Endometrium (tissue), 2 donors: ENCODE data around the gene ZNF76.
"Not testable (repeated sequence)": the region's sequence is repeated elsewhere in the genome, so short reads cannot be mapped to it uniquely, and the experiment has no call there.

Source experiments
- FAIRE-seq: peaks from 2 replicates; lab custom pipeline; 2012; peaks lifted over from hg19 to GRCh38; lab: Jason Lieb, UNC
- donor health status: control.
- donor health status: control.

ZNF76 gene

DNA sequence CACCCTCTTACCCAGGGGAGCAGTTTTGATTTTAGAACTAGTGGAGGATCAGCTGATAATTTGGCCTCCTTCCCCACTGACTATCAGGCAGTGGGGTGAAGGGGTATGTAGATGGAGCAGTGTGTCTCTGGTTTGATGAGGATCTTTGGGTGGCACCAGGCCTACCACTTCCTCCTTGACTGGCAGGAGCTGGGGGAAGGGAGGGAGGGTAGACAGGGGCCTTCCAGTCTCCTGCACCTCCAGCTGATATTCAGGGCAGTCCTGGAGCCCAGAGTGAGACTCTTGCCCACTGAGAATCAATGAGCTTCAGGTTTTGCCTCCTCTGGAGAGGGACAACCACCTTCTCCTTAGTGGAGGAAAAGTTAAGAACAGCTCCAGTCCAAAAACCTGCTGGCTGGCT lies 41.3 kb downstream of the ZNF76 start:
- no peak for FAIRE-seq

- no peak for FAIRE-seq
These were observed 43.2 kb downstream of the ZNF76 start for GRCh38 chr6:35302604-35303241.

- FAIRE-seq = no peak
These were observed 44.8 kb downstream of the ZNF76 start for GRCh38 chr6:35304299-35304698.

DNA sequence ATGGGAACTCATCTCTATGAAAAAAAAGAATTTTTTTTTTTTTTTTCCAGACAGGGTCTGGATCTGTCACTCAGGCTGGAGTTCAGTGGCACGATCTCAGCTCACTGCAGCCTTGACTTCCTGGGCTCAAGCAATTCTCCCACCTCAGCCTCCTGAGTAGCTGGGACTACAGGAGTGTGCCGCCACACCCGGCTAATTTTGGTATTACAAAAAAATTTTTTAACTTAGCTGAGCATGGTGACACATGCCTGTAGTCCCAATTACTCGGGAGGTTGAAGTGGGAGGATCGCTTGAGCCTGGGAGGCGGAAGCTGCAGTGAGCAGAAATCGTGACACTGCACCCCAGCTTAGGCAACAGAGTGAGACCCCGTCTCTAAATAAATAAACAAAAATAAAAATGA lies 45.6 kb downstream of the ZNF76 start:
- FAIRE-seq = no peak

GRCh38 chr6:35307138-35307537 lies 47.6 kb downstream of the ZNF76 start:
- FAIRE-seq = not testable (repeated sequence)

DNA sequence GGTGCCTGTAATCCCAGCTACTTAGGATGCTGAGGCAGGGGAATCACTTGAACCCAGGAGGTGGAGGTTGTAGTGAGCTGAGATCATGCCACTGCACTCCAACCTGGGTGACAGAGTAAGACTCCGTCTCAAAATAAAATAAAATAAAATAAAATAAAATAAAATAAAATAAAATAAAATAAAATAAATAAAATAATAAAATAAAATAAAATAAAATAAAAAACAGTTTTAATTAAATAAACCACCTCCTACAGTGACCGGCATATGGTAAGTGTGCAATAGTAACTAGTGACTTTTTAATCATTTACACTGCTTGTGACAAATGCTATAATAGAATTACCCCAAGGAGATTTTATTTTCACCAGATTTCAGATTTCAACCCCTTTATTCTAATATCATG lies 49.0 kb downstream of the ZNF76 start:
- not testable (repeated sequence) for FAIRE-seq

- no peak for FAIRE-seq
These were observed 50.2 kb downstream of the ZNF76 start for GRCh38 chr6:35309611-35310264.

- no peak for FAIRE-seq
These were observed 50.8 kb downstream of the ZNF76 start for GRCh38 chr6:35310265-35310831.

- FAIRE-seq = no peak
These were observed 52.0 kb downstream of the ZNF76 start for GRCh38 chr6:35311390-35312075.

- no peak for FAIRE-seq
These were observed 52.7 kb downstream of the ZNF76 start for GRCh38 chr6:35312076-35312800.

DNA sequence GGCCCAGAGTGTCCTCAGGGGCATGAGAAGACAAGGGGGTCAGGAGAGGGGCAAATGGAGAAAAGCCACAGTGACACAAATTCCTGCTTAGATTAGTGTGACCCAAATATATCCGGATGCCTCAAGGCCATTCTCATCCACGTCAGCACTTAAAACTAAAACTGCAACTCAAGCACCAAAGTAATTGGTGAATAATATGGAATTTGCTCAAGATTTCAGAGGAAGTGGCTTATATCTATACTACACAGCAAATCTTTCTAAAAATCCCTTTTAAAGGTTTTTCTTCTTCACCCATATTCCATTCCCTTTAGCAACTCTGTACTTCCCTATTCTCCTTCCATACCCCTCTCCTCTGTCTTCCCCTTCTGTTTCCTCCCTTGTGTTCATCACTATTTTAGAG lies 53.3 kb downstream of the ZNF76 start:
- FAIRE-seq = no peak

DNA sequence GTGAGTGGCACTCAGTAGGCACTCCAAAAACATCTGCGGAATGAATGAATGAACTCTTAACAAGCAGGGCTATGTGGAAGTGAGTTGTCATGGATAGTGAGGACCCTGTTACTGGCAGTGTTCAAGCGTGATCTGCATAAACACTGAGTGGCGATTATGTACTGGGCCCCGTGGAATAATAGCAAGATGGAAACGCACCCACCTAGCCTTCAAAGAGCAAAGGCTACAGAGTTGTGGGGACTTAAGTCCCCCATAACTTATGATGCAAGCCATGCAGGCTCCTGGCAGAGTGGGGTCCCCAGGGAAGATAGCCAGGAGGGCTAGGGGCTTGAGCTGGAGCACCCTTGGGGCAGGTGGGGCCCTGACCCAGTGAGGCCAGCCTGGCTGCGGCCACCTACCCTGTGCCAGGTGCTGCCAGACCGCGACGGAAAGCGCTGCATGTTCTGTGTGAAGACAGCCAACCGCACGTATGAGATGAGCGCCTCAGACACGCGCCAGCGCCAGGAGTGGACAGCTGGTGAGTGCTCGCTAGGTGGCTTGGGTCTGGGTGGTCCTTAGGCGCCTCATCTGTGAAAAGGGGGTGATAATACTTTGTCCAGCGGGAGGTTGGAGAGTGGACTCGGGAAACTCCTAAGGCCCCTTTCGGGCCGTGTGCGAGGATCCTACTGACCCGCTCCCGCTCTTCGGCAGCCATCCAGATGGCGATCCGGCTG lies 58.1 kb downstream of the ZNF76 start:
- no peak for FAIRE-seq

DNA sequence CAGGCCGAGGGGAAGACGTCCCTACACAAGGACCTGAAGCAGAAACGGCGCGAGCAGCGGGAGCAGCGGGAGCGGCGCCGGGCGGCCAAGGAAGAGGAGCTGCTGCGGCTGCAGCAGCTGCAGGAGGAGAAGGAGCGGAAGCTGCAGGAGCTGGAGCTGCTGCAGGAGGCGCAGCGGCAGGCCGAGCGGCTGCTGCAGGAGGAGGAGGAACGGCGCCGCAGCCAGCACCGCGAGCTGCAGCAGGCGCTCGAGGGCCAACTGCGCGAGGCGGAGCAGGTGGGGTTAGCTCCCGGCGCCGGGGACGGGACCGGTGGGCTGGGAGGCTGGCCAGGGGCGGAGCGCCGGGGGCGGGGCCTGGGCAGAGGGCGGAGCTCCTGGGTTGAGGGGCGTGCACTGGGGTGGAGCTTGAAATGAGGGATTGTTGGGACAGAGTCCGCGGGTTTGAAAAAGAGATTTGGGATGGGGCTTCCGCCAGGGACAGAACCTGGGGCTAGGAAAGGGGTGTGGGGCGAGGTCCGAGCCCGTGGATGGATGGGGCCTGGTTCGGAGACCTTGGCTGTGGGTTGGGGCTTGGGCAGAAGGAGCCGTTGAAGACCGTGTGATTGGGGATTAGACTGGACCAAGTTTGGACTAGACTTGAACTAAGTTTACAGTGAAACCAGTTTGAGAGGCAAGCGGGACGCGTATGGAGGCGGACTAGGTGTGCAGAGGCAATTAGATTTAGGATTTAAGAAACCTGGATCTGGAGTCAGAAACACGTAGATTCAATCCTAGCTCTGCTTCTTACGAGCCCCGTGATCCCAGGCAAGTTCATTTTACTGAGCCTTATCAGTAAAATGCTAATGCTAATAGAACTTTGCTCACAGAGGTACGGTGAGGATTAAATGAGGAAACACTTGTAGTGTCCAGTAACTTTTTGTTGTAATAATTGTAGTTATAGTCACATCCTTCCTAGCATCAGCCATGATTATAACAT lies 58.9 kb downstream of the ZNF76 start:
- FAIRE-seq = no peak

- FAIRE-seq = no peak
These were observed 60.0 kb downstream of the ZNF76 start for GRCh38 chr6:35319346-35320030.

GRCh38 chr6:35320031-35320410 lies 60.5 kb downstream of the ZNF76 start:
- no peak for FAIRE-seq

- no peak for FAIRE-seq
These were observed 61.6 kb downstream of the ZNF76 start for GRCh38 chr6:35321091-35321490.

DNA sequence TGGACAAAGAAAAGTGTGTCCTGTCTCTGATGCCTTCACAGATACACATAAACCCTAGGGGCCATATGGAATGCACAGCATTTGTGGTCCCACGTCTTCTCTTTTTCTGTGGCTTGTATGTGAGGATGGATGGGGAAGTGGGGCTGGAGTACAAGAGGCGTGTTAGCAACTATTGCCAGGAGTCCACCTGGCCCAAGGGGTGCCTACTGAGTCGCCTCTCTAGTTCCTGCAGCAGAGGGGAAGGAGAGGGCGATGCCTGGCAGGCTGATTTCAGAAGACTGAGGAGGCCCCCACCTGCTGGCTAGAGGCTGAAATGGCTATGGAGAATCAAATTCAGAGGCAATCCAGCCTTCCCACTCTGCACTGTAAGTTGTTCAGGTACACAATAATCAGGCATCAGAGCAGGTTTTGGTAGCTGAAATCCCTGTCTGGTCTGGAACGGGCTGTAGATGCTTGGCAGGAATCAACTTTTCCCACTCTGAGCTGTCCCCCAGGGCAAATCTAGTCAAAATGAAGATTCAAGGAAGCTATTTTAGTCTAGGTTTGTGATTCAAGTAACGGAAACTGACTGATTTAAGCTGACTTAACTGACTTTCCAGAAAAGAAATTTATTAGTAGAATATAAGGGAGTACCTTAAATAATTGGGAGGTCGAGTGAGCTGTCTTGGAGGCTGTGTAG lies 68.0 kb downstream of the ZNF76 start:
- FAIRE-seq = no peak

DNA sequence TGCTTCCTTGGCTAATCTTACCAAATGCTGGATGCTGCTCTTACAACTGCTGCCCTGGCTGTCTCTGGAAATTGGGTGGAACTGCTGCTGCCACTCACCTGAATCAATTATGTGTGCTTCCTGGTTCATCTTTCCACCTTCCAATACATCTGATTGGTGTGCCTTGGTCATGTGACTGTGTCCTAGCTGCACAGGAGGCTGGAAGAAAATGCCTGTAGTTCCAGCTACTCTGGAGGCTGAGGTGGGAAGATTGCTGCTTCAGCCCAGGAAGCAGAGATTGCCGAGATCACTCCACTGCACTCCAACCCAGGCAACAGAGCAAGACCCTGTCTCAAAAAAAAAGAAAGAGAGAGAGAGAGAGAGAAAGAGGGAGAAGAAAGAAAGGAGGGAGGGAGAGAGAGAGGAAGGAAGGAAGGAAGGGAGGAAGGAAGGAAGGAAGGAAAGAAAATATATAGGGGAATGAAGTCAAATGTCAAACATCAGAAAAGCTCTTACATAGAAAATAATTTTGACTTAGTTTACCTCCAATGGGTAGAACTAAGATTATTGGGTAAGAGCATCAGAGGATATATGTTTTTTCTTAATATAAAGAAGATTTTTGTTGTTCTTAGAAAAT lies 68.7 kb downstream of the ZNF76 start:
- FAIRE-seq = no peak

- FAIRE-seq = not testable (repeated sequence)
These were observed 69.4 kb downstream of the ZNF76 start for GRCh38 chr6:35328965-35329364.
